Activated T-helper 2 cell treated with anti-CD3 and anti-CD28 coated beads, Interferon-gamma antibody, Interleukin-2, Interleukin-4, amounts not matched to agents 10 μg/mL and 5 μg/mL and 100 μg/mL, durations not matched to agents 14 hours and 24 hours and 36 hours (primary cell): Measurements from ENCODE around the gene ARVCF. TPM values are rescaled to one million over a fixed set of nuclear protein-coding genes. Genes with fewer than 3 reads are reported as not detected.

Source experiments
- DNase-seq: peaks from one replicate; pipeline ENCODE4 v3.0.0; 2021; ENCODE audit warnings: low spot score
- H3K27ac Mint-ChIP-seq: one replicate; pipeline ENCODE4 v1.8.0; 2021; ENCODE audit warnings: mixed read lengths
- H3K27me3 Mint-ChIP-seq: one replicate; pipeline ENCODE4 v1.8.0; 2021; ENCODE audit warnings: low read depth, mixed read lengths
- H3K36me3 Mint-ChIP-seq: one replicate; pipeline ENCODE4 v1.8.0; 2021; ENCODE audit warnings: low read depth, mixed read lengths
- H3K4me1 Mint-ChIP-seq: one replicate; pipeline ENCODE4 v1.8.0; 2021; ENCODE audit warnings: low read depth, mixed read lengths
- H3K4me3 Mint-ChIP-seq: one replicate; pipeline ENCODE4 v1.8.0; 2021; ENCODE audit warnings: low read depth, mild to moderate bottlenecking, moderate library complexity, mixed read lengths
- H3K9me3 Mint-ChIP-seq: one replicate; pipeline ENCODE4 v1.8.0; 2021; ENCODE audit warnings: mixed read lengths
- intact Hi-C: fragments of 100-400 bp; cut with micrococcal nuclease; formaldehyde crosslinking; loops from one replicate; pipeline ENCODE4 v1.15.1; 2023
- total RNA-seq: library from RNA; stranded (reverse); gene quantifications from 2 replicates; pipeline ENCODE4 v1.2.3, GENCODE V29; 2022

ARVCF gene
- total RNA-seq, 1 donor from 2014 or later = 3.9 TPM

GRCh38 chr22:20002128-20002527, 14.5 kb downstream of the ARVCF start:
- H3K36me3 Mint-ChIP-seq = no peaks in the 10 kb centered on the region
- no peak for DNase-seq
- no peaks in the 10 kb centered on the region for H3K4me1 Mint-ChIP-seq
- H3K27ac Mint-ChIP-seq = no peak overlapping the region
- intact Hi-C loops = no loop called here
- H3K9me3 Mint-ChIP-seq = peaks cover 21% of the 10 kb centered on the region
- H3K27me3 Mint-ChIP-seq = peaks cover 5% of the 10 kb centered on the region
- no peak overlapping the region for H3K4me3 Mint-ChIP-seq

- intact Hi-C loops = no loop called here
- H3K27ac Mint-ChIP-seq = no peak overlapping the region
- H3K4me3 Mint-ChIP-seq = no peak overlapping the region
- DNase-seq = no peak
- no peaks in the 10 kb centered on the region for H3K36me3 Mint-ChIP-seq
- peaks cover 5% of the 10 kb centered on the region for H3K27me3 Mint-ChIP-seq
- H3K4me1 Mint-ChIP-seq = no peaks in the 10 kb centered on the region
- H3K9me3 Mint-ChIP-seq = peaks cover 21% of the 10 kb centered on the region
Observed at GRCh38 chr22:20001082-20001638, 15.5 kb downstream of the ARVCF start.

- H3K36me3 Mint-ChIP-seq = no peaks in the 10 kb centered on the region
- peaks cover 5% of the 10 kb centered on the region for H3K27me3 Mint-ChIP-seq
- H3K27ac Mint-ChIP-seq = no peak overlapping the region
- peaks cover 21% of the 10 kb centered on the region for H3K9me3 Mint-ChIP-seq
- H3K4me1 Mint-ChIP-seq = no peaks in the 10 kb centered on the region
- DNase-seq = no peak
- intact Hi-C loops = no loop called here
- H3K4me3 Mint-ChIP-seq = no peak overlapping the region
Observed at GRCh38 chr22:20000246-20001081, 16.2 kb downstream of the ARVCF start.

GRCh38 chr22:19998991-19999820, 17.4 kb downstream of the ARVCF start:
- H3K36me3 Mint-ChIP-seq = no peaks in the 10 kb centered on the region
- no peak overlapping the region for H3K27ac Mint-ChIP-seq
- peaks cover 15% of the 10 kb centered on the region for H3K9me3 Mint-ChIP-seq
- intact Hi-C loops = no loop called here
- H3K4me3 Mint-ChIP-seq = no peak overlapping the region
- H3K27me3 Mint-ChIP-seq = peaks cover 5% of the 10 kb centered on the region
- H3K4me1 Mint-ChIP-seq = no peaks in the 10 kb centered on the region
- DNase-seq = no peak

- H3K4me3 Mint-ChIP-seq = no peak overlapping the region
Observed at GRCh38 chr22:19998232-19998951, 18.2 kb downstream of the ARVCF start.

GRCh38 chr22:19997561-19998231, 18.9 kb downstream of the ARVCF start:
- Mint-ChIP-seq H3K27ac (no peak overlapping the region), H3K4me1 (no peaks in the 10 kb centered on the region), H3K36me3 (no peaks in the 10 kb centered on the region), H3K4me3 (no peak overlapping the region), H3K9me3 (no peaks in the 10 kb centered on the region), H3K27me3 (no peaks in the 10 kb centered on the region)
- intact Hi-C loops = no loop called here
- no peak for DNase-seq

More at GRCh38 chr22:19998232-19998951, 18.2 kb downstream of the ARVCF start:
- Mint-ChIP-seq H3K4me1 (no peaks in the 10 kb centered on the region), H3K27me3 (peaks cover 1% of the 10 kb centered on the region), H3K27ac (no peak overlapping the region), H3K9me3 (peaks cover 7% of the 10 kb centered on the region), H3K36me3 (no peaks in the 10 kb centered on the region)
- intact Hi-C loops = no loop called here
- DNase-seq = no peak

- Mint-ChIP-seq H3K4me3 (no peak overlapping the region), H3K9me3 (no peaks in the 10 kb centered on the region), H3K27ac (no peak overlapping the region), H3K27me3 (no peaks in the 10 kb centered on the region), H3K36me3 (no peaks in the 10 kb centered on the region), H3K4me1 (no peaks in the 10 kb centered on the region)
- intact Hi-C loops = no loop called here
- DNase-seq = no peak
Observed at GRCh38 chr22:19996694-19997384, 19.8 kb downstream of the ARVCF start.

- H3K27ac Mint-ChIP-seq = no peak overlapping the region
- H3K9me3 Mint-ChIP-seq = no peaks in the 10 kb centered on the region
- no peak for DNase-seq
- no peaks in the 10 kb centered on the region for H3K36me3 Mint-ChIP-seq
- no peak overlapping the region for H3K4me3 Mint-ChIP-seq
- no peaks in the 10 kb centered on the region for H3K27me3 Mint-ChIP-seq
- intact Hi-C loops = no loop called here
- no peaks in the 10 kb centered on the region for H3K4me1 Mint-ChIP-seq
Observed at GRCh38 chr22:19995611-19996339, 20.8 kb downstream of the ARVCF start.

- no peaks in the 10 kb centered on the region for H3K27me3 Mint-ChIP-seq
- H3K36me3 Mint-ChIP-seq = no peaks in the 10 kb centered on the region
- H3K4me1 Mint-ChIP-seq = no peaks in the 10 kb centered on the region
- H3K4me3 Mint-ChIP-seq = no peak overlapping the region
- H3K9me3 Mint-ChIP-seq = no peaks in the 10 kb centered on the region
- intact Hi-C loops = no loop called here
- no peak for DNase-seq
- H3K27ac Mint-ChIP-seq = no peak overlapping the region
Observed at GRCh38 chr22:19994851-19995610, 21.6 kb downstream of the ARVCF start.

GRCh38 chr22:19993926-19994325, 22.7 kb downstream of the ARVCF start:
- H3K9me3 Mint-ChIP-seq = no peaks in the 10 kb centered on the region

GRCh38 chr22:19992921-19993355, 23.7 kb downstream of the ARVCF start:
- Mint-ChIP-seq H3K4me1 (no peaks in the 10 kb centered on the region), H3K27ac (no peak overlapping the region), H3K9me3 (no peaks in the 10 kb centered on the region), H3K36me3 (no peaks in the 10 kb centered on the region), H3K27me3 (no peaks in the 10 kb centered on the region), H3K4me3 (no peak overlapping the region)
- intact Hi-C loops = no loop called here
- DNase-seq = no peak

More at GRCh38 chr22:19993926-19994325, 22.7 kb downstream of the ARVCF start:
- no peaks in the 10 kb centered on the region for H3K27me3 Mint-ChIP-seq
- no peaks in the 10 kb centered on the region for H3K4me1 Mint-ChIP-seq
- H3K4me3 Mint-ChIP-seq = no peak overlapping the region
- H3K36me3 Mint-ChIP-seq = no peaks in the 10 kb centered on the region
- intact Hi-C loops = no loop called here
- no peak overlapping the region for H3K27ac Mint-ChIP-seq
- DNase-seq = no peak
